Vagina (tissue), 2 donors: ENCODE measurements around the gene FBXO8. TPM values are rescaled to one million over a fixed set of nuclear protein-coding genes. Genes with fewer than 3 reads are reported as not detected.
A peak's percentile ranks its signal among the peaks of the same experiment; 100 is the strongest.

Source experiments
- DNase-seq, 2 donors: peaks; one replicate each; pipeline ENCODE4 v3.0.0-alpha.2; 2017; ENCODE audit errors: extremely low spot score in 2 of 2
- H3K27ac ChIP-seq: fragments of 200-600 bp; sonication (generic); one replicate; pipeline ENCODE4 v1.5.1; 2019
- H3K27me3 ChIP-seq: fragments of 200-600 bp; sonication (generic); one replicate; pipeline ENCODE4 v1.5.1; 2019
- H3K36me3 ChIP-seq, 2 donors: fragments of 200-600 bp; sonication (generic); one replicate each; pipeline ENCODE4 v1.5.1; 2017 to 2019
- H3K4me1 ChIP-seq: fragments of 200-600 bp; sonication (generic); one replicate; pipeline ENCODE4 v1.5.1; 2019
- H3K4me3 ChIP-seq, 2 donors: fragments of 200-600 bp; sonication (generic); 1 replicate in 1 of 2; 2 replicates in 1 of 2; pipeline ENCODE4 v1.5.1; 2016 to 2019
- H3K9me3 ChIP-seq: fragments of 200-600 bp; sonication (generic); one replicate; pipeline ENCODE4 v1.5.1; 2019
- CTCF ChIP-seq, 3 experiments: fragments of 450-650 bp in 2 of 3; fragments of 200-600 bp in 1 of 3; sonication (generic) in 1 of 3; IDR thresholded peaks; one replicate each; pipeline ENCODE4 v1.5.1; 2017 to 2019; ENCODE audit warnings: antibody characterized with exemption in 3 of 3, mild to moderate bottlenecking in 2 of 3, moderate library complexity in 2 of 3
- POLR2A ChIP-seq, 2 donors: fragments of 450-650 bp; IDR thresholded peaks; one replicate each; pipeline ENCODE4 v1.6.1; 2017; ENCODE audit warnings: antibody characterized with exemption in 2 of 2, mild to moderate bottlenecking in 2 of 2, moderate library complexity in 2 of 2
- POLR2AphosphoS5 ChIP-seq, 2 donors: sonication (generic); formaldehyde crosslinking; IDR thresholded peaks; one replicate each; pipeline ENCODE4 v1.9.0; 2017; ENCODE audit warnings: antibody characterized with exemption in 2 of 2, mild to moderate bottlenecking in 2 of 2, low read depth in 1 of 2; ENCODE audit not compliant: insufficient read depth in 1 of 2
- intact Hi-C: fragments of 100-400 bp; cut with DNase I; formaldehyde crosslinking; loops from one replicate; pipeline ENCODE4 v1.15.1; 2023
- total RNA-seq: library from RNA; depleted of rRNA; stranded (reverse); fragments of >200 nt; gene quantifications from one replicate; pipeline ENCODE4 v1.2.3, GENCODE V29; 2016

The FBXO8 gene
- total RNA-seq, 1 donor from 2014 or later = 24.3 TPM

GRCh38 chr4:174217273-174218126, 66.0 kb downstream of the FBXO8 start:
- Histone ChIP-seq H3K9me3 (no peaks in the 10 kb centered on the region), H3K4me1 (peaks cover 31% of the 10 kb centered on the region), H3K36me3 (no peaks in the 10 kb centered on the region), H3K4me3 (peak overlapping the region; percentile 8 to 34), H3K27ac (no peak overlapping the region), H3K27me3 (peaks cover 25% of the 10 kb centered on the region)
- TF ChIP-seq POLR2AphosphoS5 (IDR thresholded peaks at IDR 0.05; ENCODE audit: insufficient read depth in 1 of 2, low read depth in 1 of 2) = no peak
- no peak for TF ChIP-seq POLR2A (IDR thresholded peaks at IDR 0.05)
- no peak for TF ChIP-seq CTCF (IDR thresholded peaks at IDR 0.05)
- intact Hi-C loops = no loop called here
- DNase-seq = no peak

GRCh38 chr4:174216799-174217272, 66.6 kb downstream of the FBXO8 start:
- H3K27me3 ChIP-seq = peaks cover 29% of the 10 kb centered on the region
- H3K27ac ChIP-seq = no peak overlapping the region
- peaks cover 35% of the 10 kb centered on the region for H3K4me1 ChIP-seq
- no peak for TF ChIP-seq POLR2AphosphoS5 (IDR thresholded peaks at IDR 0.05; ENCODE audit: insufficient read depth in 1 of 2, low read depth in 1 of 2)
- no peak for TF ChIP-seq CTCF (IDR thresholded peaks at IDR 0.05)
- no peak for TF ChIP-seq POLR2A (IDR thresholded peaks at IDR 0.05)
- no peaks in the 10 kb centered on the region for H3K9me3 ChIP-seq
- no peak for DNase-seq
- H3K4me3 ChIP-seq = no peak overlapping the region
- no peaks in the 10 kb centered on the region for H3K36me3 ChIP-seq
- intact Hi-C loops = no loop called here

GRCh38 chr4:174215961-174216680, 67.3 kb downstream of the FBXO8 start:
- peaks cover 31% of the 10 kb centered on the region for H3K27me3 ChIP-seq
- peaks cover 40% of the 10 kb centered on the region for H3K4me1 ChIP-seq
- no peak overlapping the region for H3K27ac ChIP-seq
- no peak for TF ChIP-seq CTCF (IDR thresholded peaks at IDR 0.05)
- TF ChIP-seq POLR2AphosphoS5 (IDR thresholded peaks at IDR 0.05; ENCODE audit: insufficient read depth in 1 of 2, low read depth in 1 of 2) = no peak
- no peak for TF ChIP-seq POLR2A (IDR thresholded peaks at IDR 0.05)
- intact Hi-C loops = no loop called here
- H3K4me3 ChIP-seq = no peak overlapping the region
- no peaks in the 10 kb centered on the region for H3K9me3 ChIP-seq
- DNase-seq = no peak
- no peaks in the 10 kb centered on the region for H3K36me3 ChIP-seq

GRCh38 chr4:174215057-174215456, 68.4 kb downstream of the FBXO8 start:
- TF ChIP-seq POLR2AphosphoS5 (IDR thresholded peaks at IDR 0.05; ENCODE audit: insufficient read depth in 1 of 2, low read depth in 1 of 2) (no peak), POLR2A (IDR thresholded peaks at IDR 0.05) (no peak), CTCF (IDR thresholded peaks at IDR 0.05) (no peak)
- Histone ChIP-seq H3K4me3 (no peak overlapping the region), H3K36me3 (no peaks in the 10 kb centered on the region), H3K9me3 (no peaks in the 10 kb centered on the region), H3K27ac (no peak overlapping the region), H3K27me3 (peaks cover 31% of the 10 kb centered on the region), H3K4me1 (peaks cover 40% of the 10 kb centered on the region)
- intact Hi-C loops = no loop called here
- no peak for DNase-seq
